HG02623 (cell line): ENCODE data around the gene SLC22A1.
"Not testable (repeated sequence)": the region's sequence is repeated elsewhere in the genome, so short reads cannot be mapped to it uniquely, and the experiment has no call there.

Source experiments
- ATAC-seq: cut with Tn5 transposase; IDR thresholded peaks from one replicate; pipeline ENCODE4 v1.9.1; 2021; ENCODE audit warnings: moderate library complexity; ENCODE audit not compliant: unreplicated experiment

The SLC22A1 gene

GRCh38 chr6:160137130-160137988, 15.7 kb downstream of the SLC22A1 start:
- no peak for ATAC-seq

- ATAC-seq, result peak; percentile 66
Observed at GRCh38 chr6:160137989-160138835, 16.6 kb downstream of the SLC22A1 start.

GRCh38 chr6:160138839-160139419, 17.3 kb downstream of the SLC22A1 start:
- ATAC-seq, result no peak

GRCh38 chr6:160139420-160139851, 17.8 kb downstream of the SLC22A1 start:
- ATAC-seq, result no peak

- not testable (repeated sequence) for ATAC-seq
Observed at GRCh38 chr6:160140493-160140892, 18.9 kb downstream of the SLC22A1 start.

GRCh38 chr6:160141001-160141726, 19.5 kb downstream of the SLC22A1 start:
- no peak for ATAC-seq

GRCh38 chr6:160142115-160142715, 20.6 kb downstream of the SLC22A1 start:
- ATAC-seq, result no peak

GRCh38 chr6:160146454-160147145, 25.0 kb downstream of the SLC22A1 start:
- no peak for ATAC-seq

- no peak for ATAC-seq
Observed at GRCh38 chr6:160147146-160147536, 25.5 kb downstream of the SLC22A1 start.

- ATAC-seq, result no peak
Observed at GRCh38 chr6:160154471-160154870, 32.9 kb downstream of the SLC22A1 start.

GRCh38 chr6:160156842-160157241, 35.2 kb downstream of the SLC22A1 start:
- no peak for ATAC-seq

GRCh38 chr6:160160450-160160849, 38.8 kb downstream of the SLC22A1 start:
- ATAC-seq, result no peak

GRCh38 chr6:160160929-160161646, 39.5 kb downstream of the SLC22A1 start:
- ATAC-seq, result no peak

- ATAC-seq, result no peak
Observed at GRCh38 chr6:160161647-160161986, 40.0 kb downstream of the SLC22A1 start.

GRCh38 chr6:160162030-160162566, 40.5 kb downstream of the SLC22A1 start:
- no peak for ATAC-seq

GRCh38 chr6:160163425-160163824, 41.8 kb downstream of the SLC22A1 start:
- ATAC-seq, result no peak

GRCh38 chr6:160163912-160164311, 42.3 kb downstream of the SLC22A1 start:
- ATAC-seq, result no peak

GRCh38 chr6:160165928-160166327, 44.3 kb downstream of the SLC22A1 start:
- ATAC-seq, result not testable (repeated sequence)
